Left cardiac atrium (tissue), 4 donors: ENCODE measurements around the gene LIX1. TPM values are rescaled to one million over a fixed set of nuclear protein-coding genes. Genes with fewer than 3 reads are reported as not detected.

Source experiments
- ATAC-seq, 2 donors: fragments of 200-7000 bp; cut with Tn5 transposase; one replicate each; pipeline ENCODE4 v1.9.1; 2020; ENCODE audit warnings: mild to moderate bottlenecking in 2 of 2, moderate library complexity in 2 of 2
- DNase-seq: peaks from one replicate; pipeline ENCODE4 v3.0.0-alpha.2; 2020
- intact Hi-C, 2 donors: fragments of 100-400 bp; cut with DNase I; formaldehyde crosslinking; loops; one replicate each; pipeline versions ENCODE4 v1.14.1 to v1.15.1; 2022 to 2023
- total RNA-seq, 2 donors: library from RNA; stranded (reverse); fragmentation: NEBNext Ultra II Directional; extraction: Animal tissue kit (Norgen Biotek cat#: 25700); gene quantifications; one replicate each; pipeline ENCODE4 v1.2.1, GENCODE V29; 2021
- donor health status: DM: no; HTN: yes; CAD: no.
- donor health status: DM: no; HTN: yes; CAD: no; lungs with severe emphysema.
- donor health status: DM: yes; HTN: yes; CAD: no.
- donor health status: Dilated cardiomyopathy.

Gene LIX1
- total RNA-seq, 2 donors from 2014 or later, result 0.15 to 0.16 TPM

GRCh38 chr5:97112230-97112629 is 30.2 kb downstream of the LIX1 start:
- intact Hi-C loops, result no loop called here
- no peak for DNase-seq
- ATAC-seq, result no peak

- DNase-seq (no peak), ATAC-seq (no peak)
- intact Hi-C loops, result no loop called here
Observed at GRCh38 chr5:97111616-97112015, 30.8 kb downstream of the LIX1 start.

DNA sequence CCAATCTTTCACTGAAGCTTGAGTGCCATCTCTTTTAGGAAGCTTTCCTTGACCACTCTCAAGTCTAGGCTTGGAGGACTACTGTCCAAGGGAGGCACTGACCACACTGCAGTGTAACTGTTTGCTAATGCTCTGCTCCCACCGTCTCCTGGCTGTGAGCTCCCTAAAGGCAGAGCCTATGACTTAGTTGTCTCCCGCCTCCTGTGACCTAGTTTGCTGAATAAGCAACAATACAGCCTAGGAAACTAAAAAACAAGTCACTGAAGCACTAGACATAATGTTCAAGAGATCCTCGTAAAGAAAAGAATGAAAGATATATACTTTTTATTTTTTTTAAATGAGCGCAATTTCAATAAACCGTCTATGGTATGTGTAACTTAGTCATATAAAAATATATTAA is 31.4 kb downstream of the LIX1 start:
- DNase-seq, result no peak
- ATAC-seq, result no peak
- intact Hi-C loops, result no loop called here

- intact Hi-C loops, result no loop called here
- no peak for ATAC-seq
- no peak for DNase-seq
Observed at GRCh38 chr5:97107318-97107717, 35.1 kb downstream of the LIX1 start.

- intact Hi-C loops, result no loop called here
Observed at GRCh38 chr5:97106216-97106581, 36.2 kb downstream of the LIX1 start.

GRCh38 chr5:97105501-97106215 is 36.8 kb downstream of the LIX1 start:
- no peak for ATAC-seq
- no peak for DNase-seq

More at GRCh38 chr5:97106216-97106581, 36.2 kb downstream of the LIX1 start:
- DNase-seq (no peak), ATAC-seq (no peak)

GRCh38 chr5:97102010-97102470 is 40.4 kb downstream of the LIX1 start:
- no peak for ATAC-seq
- no peak for DNase-seq
- intact Hi-C loops, result no loop called here

More at GRCh38 chr5:97105501-97106215, 36.8 kb downstream of the LIX1 start:
- intact Hi-C loops, result no loop called here

DNA sequence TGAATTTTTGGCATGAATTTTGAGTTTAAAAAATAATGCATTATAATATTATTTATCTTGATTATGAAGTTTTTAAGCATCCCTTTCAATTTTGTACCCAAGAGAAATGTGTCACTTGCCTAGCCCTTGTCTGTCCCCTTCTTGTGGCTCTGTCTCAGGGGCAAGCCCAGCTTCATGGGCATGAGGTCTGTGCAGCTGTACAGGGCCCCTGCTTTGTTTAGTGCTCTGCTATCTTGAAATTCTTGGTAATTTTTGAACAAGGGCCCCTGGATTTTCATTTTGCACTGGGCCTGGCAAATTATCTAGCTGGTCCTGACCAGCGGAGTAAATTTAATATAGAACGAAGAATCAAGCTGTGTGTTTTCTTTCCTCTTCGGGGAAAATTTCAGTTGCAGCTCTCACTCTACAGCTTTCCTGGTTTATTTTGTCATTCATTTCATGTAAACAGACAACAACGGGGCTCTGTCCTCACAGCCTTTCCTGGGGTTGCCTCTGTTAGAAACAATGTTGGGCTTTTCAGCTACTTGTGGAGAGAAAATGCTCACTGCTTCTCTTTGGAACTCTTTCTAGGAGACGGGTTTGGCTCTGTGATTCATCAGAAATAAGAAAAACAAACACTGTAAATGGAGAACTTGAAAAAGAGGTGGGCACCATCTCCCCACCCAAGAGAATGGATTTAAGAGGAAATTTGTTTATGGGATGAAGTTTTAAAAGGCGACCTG is 41.1 kb downstream of the LIX1 start:
- ATAC-seq (no peak), DNase-seq (no peak)
- intact Hi-C loops, result no loop called here

DNA sequence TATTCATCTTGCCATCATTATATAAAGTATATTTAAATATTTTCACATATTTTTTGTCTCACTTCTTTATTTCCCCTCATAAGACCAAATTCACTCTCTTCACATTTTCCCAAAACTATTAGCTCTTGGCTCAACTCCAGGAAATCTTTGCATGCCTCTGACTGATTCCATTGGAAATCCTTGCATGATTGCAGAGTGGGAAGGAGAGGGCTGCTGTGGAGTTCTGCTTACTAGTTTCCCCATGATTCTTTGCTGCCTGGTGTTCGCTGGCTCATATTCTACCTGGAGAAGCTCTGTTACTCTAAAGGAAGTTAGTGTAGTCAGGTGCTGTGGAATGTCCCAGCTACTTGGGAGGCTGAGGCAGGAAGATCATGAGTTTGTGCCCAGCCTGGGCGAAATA is 41.9 kb downstream of the LIX1 start:
- ATAC-seq (no peak), DNase-seq (no peak)
- intact Hi-C loops, result no loop called here

DNA sequence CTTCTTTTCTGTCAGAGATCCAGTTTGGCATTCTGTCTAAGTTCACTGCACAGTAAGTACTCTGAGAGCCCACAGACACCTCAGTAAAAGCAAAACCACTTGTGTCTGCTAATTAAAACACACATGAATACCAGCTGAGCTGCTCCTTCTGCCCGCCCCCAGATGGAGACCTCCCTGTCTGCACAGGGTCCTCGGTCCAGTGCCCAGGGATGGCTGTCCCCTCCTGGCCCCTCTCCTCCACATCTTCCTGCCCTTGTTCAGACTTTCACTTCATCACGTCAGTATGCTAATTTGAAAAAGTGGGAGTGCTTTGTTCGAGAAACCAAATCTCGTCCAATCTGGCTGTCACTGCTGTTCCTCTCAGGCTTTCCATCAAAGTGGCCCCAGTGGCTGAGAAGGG is 43.5 kb downstream of the LIX1 start:
- DNase-seq (peak; percentile 20), ATAC-seq (peak; percentile 71 to 86)
- intact Hi-C loops, result no loop called here

- intact Hi-C loops, result no loop called here
- ATAC-seq, result no peak
- no peak for DNase-seq
Observed at GRCh38 chr5:97097326-97098230, 44.8 kb downstream of the LIX1 start.

GRCh38 chr5:97096846-97097245 is 45.6 kb downstream of the LIX1 start:
- intact Hi-C loops, result no loop called here
- ATAC-seq (no peak), DNase-seq (no peak)

GRCh38 chr5:97096191-97096590 is 46.2 kb downstream of the LIX1 start:
- ATAC-seq (no peak), DNase-seq (no peak)
- intact Hi-C loops, result no loop called here

DNA sequence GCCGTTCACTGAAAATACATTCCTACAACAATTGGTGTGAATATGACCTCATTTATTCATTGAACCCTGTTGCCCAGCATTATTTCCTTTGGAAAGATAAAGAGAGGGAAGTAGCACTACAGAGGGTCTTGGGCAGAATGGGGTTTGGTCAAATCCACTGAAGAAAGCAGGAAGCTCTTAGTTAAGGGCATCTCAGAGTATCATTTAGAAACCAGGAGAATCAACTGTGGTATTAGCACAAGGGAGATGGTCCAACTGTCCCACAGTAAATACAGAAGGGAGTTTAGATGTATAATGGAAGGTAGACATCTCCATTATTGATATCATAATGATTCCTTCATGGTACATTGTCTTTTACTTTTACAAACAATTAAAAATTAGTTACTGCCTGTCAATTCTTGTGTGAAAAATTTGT is 47.1 kb downstream of the LIX1 start:
- no peak for ATAC-seq
- intact Hi-C loops, result no loop called here
- no peak for DNase-seq

- intact Hi-C loops, result no loop called here
- DNase-seq (no peak), ATAC-seq (no peak)
Observed at GRCh38 chr5:97094579-97095317, 47.7 kb downstream of the LIX1 start.

GRCh38 chr5:97093193-97093592 is 49.2 kb downstream of the LIX1 start:
- intact Hi-C loops, result no loop called here
- DNase-seq (no peak), ATAC-seq (no peak)

GRCh38 chr5:97090944-97091343 is 51.5 kb downstream of the LIX1 start:
- intact Hi-C loops, result no loop called here
- DNase-seq (no peak), ATAC-seq (no peak)

DNA sequence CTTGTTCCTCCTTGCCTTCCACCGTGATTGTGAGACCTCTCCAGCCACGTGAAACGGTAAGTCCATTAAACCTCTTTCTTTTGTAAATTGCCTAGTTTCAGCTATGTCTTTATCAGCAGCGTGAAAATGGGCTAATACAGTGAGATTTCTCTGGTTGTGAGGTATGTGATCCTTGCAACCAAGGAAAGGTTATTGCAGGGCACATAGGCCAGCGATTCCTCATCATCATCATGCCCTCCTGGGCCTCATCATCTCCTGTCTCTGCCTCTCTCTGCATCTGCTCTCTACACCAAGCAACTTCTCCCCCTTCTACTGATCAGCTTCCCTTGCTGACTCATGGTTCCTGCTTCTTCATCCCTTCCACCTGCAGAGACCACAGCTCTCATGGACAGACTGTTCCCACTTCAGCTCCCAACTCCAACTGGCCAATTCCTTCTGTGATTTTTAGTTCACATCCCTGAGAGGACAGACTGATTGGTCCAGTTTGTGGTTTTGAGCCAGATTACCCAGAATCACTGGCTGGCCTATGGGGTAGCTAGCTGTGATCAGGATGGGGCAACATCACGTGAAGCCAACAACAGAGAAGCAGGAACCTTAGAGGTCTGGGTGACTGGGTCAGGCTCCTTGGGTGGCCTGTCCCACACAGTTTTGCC is 53.1 kb downstream of the LIX1 start:
- ATAC-seq, result no peak
- no peak for DNase-seq
- intact Hi-C loops, result no loop called here

- DNase-seq (no peak), ATAC-seq (no peak)
- intact Hi-C loops, result no loop called here
Observed at GRCh38 chr5:97088774-97089148, 53.6 kb downstream of the LIX1 start.
